Suppressor macrophage (primary cell): ENCODE measurements around the gene CTBP2.

Experiments
- DNase-seq, 4 experiments: peaks; one replicate each; pipeline ENCODE4 v3.0.0-alpha.2; 2020 to 2022

The CTBP2 gene

DNA sequence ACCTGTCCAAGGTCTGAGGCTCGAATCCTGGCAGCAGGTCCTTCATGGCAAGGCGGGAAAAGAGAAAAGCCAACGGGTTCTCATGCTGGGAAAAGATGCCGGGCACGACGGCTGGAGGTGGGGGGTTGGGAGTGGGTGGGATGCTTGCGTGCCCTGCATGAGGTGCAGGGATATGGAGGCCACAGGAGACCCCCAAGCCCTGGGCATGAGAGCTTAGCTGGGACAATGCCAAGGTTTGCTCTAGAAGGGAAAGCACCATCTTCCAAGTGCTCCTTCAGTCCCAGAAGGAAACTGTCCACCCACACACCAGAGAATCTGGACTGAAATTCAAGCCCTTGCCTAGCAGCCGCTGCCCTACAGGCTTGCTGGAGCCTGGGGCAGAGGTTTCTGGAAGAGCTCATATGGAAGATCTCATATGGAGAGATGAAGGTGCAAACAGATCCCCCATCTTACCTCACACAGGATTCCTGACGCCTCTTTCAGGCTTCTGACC, 154.1 kb downstream of the CTBP2 start:
- no peak for DNase-seq

DNA sequence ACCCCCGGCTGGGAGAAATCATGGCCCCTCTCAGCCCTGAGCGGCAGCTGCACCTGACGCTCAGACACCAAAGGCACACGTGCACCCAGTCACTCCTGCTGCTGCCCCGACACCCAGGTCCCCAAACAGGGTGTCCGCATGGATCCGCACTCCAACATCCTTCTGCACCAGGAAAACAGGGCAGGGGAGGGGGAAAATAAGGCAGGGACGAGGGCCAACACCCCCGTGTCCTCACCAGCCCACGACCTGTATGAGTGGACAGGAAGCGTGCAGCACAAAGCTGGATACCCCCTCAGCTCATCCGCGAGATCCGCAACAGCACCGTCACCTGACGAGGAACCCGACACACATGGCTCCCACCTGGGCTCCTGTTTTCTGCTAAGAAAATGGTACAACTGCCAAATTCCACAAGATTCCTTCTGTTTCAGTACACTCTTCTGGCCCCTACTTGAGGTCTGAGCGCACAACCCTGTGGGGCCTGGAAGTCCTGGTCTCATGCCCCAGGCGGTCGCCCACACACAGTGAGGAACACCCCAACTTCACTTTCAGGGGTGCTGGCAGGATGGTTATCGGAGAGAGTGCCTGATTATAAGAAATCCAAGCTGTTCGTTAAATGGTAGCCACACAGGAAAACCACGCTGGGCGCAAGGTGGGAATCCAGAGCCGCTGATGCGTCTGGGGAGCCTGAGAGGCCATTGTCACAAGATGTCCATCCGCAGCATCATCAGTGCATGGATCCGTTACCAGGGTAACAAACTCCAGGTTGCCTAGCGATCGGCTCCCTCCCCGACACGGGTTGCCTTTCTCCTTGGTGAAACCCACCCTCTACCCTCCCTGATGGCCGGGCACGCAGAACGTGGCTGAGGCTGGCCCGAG, 154.8 kb downstream of the CTBP2 start:
- DNase-seq = no peak

DNA sequence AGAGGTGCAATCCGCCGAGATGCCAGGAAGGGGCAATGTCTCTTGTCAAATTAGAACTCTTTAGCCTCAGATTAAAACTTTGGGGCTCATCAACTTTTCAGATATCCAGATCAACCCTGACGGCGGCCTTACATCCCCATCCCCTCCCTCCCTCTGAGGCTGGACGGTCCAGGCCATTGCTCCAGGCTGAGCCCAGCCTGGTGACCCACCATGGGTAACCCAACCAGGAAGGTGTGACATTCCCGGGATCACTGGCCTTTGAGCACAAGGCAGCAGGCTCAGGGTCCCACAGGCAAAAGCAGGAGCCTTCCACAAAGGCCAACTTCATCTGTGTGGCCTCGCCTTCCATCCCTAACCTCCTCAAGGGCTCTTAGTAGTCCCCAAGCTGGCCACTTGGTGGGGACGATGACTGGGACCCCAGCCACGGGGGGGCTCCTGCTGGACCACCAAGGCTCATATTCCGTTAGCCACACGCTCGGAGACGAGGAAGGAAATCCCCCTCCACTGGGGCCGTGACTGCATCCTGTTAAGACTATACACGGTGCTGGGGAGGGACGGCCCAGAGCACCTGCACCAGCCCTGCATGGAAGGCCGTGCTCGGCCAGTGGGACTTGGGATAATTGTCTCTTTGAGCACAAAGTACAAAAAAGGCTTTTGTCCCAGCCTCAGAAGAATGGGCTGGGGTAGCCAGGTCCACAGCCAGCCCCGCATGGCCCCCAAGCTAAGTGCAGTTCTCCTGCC, 155.6 kb downstream of the CTBP2 start:
- no peak for DNase-seq

DNA sequence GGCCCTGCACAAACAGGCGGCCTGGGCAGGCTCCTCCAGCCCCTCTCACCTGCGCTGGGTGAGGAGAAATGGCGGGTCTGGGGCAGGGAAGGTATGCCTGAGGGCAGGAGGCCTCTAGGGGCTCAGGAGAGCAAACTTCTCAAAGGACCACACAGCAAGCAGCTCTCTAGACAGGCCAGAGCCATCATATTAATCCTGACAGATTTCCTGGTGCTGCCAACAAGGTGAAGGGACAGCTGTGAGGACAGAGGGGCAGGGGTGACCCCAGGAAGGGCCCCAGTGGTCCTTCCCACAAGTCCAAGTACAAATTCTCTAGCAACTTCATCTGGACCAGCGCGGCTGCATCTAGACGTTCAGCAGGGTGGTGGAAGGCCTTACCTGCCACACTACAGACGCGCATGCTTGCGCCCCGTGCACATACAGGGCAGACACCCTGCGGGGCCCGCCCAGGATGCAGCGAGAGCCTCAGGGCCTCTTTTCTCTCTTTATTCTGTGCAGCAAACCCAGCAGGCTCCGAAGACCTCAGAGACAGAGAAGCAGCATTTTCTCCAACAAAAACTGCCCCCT, 156.4 kb downstream of the CTBP2 start:
- DNase-seq = no peak

DNA sequence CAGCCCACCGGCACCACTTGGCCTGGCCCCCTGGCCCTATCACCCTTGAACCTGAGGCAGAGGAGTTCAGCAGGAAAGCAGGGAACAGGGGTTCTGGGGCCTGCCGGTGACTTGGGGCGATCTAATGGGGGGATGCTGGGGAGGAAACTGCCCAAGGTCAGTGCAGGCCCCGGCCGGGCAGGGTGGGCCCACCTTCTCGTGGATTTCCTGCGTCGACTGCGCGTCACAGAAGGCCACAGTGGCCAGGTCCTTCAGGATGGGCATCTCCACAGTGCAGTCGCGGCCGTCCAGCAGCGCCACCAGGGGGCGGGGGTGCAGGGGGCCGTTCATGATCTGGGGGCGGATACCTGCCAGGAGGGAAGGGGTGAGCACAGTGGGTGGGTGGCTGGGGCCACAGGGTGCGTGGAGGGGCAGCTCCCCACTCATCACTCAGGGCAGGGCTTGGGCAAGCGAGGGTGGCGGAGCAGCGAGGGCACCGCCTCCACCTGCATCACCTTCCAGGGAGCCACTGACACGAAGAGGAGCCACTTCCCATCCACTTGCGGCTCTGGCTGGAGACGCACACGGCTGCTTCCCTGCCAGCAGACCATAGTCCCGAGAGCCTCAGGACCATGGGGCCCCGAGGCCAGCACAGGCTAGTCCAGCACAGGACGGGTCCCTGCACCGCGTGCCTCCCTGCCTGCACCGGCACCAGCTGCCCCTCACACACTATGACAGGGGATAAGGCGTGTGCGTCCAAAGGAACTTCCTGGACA, 157.0 kb downstream of the CTBP2 start:
- DNase-seq = no peak

DNA sequence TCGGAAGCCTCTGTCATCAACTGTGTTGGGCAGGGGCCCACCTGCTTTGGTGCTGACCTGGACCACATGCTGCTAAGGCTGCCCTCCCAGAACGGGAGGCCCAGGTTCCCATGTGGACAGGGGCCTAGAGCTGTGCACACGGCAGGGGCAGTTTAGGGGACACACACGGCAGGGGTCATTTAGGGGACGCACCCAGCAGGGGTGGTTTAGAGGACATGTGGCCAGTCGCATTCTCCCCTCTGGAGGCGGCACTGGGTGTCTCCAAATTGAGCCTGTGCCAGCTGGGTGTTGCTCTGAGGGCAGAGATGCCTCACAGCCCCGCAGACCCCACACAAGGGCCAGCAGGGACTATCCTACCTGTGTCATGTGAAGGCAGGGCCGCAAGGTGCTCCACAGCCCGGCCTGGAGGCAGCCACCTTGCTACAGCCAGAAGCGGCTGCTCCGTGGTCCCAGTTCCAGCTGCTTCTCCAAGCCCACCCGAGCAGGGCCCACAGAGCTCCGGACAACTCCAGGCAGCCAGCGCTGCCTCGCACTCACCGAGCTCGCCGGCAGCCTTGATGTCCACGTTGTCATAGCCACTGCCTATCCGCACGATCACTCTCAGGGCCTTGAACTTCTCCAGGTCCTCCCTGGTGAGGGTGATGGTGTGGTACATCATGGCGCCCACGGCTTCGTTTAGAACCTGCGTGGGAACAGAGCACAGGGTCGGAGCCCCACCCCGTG, 157.8 kb downstream of the CTBP2 start:
- no peak for DNase-seq

DNA sequence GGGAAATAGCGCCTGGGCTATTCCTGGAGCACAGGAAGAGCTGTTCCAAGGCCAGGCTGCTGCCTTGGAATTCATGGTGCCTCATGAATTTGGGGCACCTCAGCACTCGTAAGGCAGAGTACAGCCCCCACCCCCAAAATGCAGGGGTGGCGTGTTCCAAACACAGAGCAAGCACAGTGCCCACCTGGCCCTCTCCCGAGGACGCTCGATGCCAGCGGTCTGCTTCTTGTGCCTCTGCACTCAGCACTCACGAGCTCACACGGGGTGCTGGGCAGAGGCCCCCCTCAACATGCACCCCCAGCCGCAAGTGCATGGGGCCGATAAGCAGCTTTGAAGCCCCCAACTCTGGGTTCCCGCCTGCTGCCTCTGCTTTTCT, 158.3 kb downstream of the CTBP2 start:
- no peak for DNase-seq

DNA sequence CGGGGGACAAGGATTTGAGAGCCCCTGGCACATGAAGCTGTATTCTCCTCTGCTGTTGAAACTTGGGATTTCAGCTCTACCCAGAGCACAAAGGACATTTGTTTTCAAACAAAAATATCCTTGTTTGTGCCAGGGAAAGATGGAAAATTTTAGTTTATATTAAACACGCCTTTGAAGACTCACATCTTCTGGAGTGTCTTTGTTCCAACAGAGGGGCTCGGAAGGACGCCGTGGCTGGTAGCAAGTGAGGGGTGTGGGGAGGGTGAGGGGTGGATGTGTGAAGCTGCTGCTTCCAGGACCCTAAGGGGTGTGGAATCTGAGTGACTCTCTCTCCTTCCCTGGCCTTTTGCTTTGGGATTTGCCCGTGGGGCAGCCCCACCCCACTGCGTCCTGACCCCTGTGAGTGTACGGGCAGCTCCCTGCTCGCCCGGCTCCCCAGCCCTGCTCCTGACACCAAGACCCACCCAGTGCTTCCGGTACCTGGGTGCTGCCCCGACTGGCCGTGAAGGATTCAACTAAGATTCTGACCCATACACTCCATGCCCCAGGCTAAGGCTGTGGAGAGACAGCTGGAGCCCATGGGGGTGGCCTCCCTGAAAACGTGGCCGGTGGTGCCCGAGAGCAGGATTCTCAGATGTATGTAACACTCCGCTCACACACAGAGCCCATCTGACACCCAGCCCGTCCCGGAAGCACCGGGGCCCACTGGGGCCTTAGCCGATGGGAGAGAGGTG, 158.9 kb downstream of the CTBP2 start:
- DNase-seq = no peak

DNA sequence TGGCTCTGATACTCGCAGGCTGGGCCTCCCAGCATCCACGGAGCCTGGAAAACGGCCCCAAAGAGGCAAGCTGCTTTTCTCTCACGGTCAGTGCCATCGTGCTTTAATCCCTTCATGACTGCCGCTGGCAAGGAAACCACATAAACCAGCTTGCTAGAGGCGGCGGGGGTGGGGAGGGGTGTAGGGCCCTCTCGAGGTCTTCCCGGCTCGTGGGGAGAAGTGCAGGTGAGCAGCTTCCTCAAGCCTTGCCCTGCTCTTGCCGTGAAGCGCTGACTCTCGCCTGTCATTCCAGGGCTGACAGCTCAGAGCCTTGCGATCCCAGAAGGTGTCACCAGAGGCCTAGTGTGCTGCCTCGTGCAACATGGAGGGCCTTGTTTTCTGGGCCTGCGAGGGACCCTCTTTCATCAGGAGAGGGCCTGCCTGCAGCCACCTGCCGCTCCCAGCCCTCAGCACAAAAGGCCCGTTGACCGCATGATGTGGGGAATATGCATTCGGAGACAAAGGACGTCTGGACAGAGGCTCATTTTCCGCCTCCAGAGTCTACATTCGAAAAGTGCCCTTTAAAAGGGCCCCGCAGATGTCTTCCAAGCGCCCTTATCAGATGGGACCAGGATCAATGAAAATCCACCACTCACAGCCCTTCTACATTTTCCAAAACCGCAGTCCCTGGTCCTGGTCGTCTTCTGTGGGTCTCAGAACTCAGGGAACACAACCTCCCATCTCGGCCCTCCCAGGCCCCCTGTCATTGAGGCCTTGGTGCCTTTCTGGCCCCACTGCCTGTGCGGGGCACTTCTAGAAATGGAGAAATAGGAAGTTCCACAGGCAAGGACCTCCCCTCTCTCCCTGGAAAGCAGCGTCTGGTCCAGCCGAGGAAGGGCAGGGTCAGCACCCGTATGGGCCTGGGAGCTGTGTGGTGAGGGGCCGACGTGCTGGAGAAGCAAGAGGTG, 159.7 kb downstream of the CTBP2 start:
- no peak for DNase-seq

DNA sequence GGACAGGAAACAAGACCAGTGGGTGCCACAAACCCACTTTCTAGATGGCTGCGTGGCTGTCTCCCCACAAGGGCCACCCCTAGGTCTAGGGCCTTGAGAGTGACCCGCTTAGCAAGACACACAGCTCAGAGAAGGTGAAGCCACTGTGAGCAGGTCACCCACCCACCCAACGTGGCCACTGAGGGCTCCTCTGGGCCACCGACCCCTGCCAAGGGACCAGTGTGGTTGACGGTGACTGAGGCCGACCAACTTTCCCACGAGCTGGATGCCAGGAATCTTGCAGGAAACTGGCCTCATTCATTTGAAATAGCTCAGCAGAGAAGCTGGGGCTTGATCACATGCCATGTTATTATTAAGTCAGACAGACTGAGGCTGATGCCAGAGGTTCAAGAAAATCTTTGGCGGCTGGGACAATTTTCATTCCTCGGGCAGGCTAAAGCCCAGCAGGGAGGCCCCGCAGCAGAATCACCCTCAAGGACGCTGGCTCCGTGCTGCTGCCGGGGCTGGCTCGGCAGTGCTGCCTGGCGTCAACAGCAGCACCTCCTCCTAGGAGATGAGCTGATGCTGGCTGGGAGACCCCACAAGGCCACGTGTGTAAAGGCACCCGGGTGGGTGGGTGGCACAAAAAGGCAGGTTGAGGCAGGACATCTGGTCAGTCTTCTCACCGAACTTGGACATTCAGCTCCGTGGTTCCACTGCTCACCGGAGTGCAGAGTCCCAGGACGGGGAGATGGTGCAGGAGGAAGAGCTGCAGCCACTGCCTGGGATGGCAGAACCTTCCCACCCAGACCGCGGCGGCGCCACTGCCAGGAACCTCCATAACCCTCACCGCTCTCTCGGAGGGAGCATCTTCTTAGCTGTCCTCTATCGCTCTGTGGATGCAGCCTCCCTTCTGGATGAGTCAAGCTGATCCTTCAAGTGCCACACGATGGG, 160.7 kb downstream of the CTBP2 start:
- DNase-seq = no peak

DNA sequence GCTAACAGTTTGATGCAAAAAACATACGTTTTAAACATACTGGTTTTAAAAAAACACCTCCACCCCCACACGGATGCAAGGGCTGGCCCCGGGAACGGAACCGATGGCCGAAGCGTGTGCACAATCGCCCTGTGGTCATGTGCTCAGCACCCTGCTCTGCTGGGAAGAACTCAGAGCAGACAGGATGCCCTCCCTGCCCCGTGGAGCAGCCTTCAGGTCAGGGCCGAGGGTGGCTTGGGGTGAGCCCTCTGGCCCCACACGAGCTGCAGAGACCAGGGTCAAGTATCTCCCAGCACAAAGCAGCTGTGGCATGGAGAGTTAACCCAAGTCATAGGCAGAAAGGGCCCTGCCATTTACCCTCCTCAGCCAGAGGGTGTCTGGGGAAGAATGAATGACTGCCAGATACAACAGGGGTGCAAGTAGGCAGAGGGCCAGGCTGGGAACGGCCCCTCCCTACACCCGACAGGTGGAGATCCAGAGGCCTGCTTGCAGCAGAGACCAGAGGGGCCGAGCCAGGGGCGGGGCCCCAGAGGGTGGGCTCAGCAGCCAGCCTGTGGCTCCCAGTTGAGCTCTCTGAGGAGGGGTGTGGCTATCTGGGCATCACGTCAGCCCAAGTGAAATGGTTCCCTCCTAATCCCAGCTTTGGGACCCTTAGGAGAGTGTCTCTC, 161.6 kb downstream of the CTBP2 start:
- DNase-seq = no peak

DNA sequence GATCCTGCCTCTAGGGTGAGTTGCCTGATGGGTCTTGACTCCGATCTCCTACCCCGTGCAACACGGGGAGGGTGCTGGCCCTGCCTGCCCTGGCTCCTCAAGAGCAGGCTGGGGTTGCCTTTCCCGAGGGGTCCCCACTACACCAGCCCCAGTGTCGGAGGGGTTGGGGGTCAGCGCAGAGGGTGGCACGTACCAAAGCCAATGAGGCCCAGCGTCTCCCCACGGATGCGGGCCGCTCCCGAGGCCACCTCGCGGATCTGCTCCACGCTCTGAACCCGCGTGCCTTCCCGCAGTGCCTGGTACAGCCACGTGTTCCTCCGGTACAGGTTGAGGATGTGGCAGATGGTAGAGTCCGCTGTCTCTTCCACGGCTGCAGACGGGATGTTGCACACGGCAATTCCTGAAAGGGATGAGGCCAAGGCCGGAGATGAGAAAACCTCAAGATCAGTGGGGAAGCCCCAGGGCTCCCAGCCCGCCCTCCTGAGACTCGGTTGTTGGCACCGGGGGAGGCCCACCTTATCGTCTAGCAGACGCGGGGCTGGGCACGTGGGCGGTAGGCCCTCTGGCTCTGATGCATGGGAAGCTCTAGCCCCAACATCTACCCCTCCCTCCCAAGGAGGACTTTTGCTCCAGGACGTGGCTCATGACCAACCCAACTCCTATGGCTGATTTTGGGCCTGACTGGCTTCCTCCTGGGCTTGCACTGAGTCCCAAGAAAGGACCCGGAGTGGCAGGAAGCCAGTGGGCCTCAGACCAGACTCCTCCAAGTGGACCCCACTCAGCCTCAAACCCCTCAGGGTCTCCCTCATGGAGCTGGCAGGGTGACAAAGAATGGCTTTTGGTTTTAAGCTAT, 162.4 kb downstream of the CTBP2 start:
- DNase-seq = no peak

DNA sequence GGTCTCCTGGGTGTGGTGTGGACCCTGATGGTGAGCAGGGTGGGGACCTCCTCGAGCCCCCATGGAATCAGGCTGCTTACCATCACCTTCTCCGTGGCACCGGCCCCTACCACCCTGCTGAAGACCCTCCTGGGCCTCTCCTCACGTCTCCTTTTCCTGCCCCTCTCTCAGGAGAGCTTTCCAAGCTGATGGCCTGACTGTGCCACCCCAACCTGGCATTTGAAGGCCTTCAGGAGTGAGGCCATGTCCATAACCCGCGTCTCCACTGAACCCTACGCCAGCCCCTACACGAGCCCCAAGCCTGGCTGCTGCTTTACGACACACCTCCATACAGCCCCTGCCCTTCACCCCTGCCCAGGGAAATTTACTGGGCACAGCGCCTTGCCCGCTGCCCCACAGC, 163.1 kb downstream of the CTBP2 start:
- DNase-seq = no peak

DNA sequence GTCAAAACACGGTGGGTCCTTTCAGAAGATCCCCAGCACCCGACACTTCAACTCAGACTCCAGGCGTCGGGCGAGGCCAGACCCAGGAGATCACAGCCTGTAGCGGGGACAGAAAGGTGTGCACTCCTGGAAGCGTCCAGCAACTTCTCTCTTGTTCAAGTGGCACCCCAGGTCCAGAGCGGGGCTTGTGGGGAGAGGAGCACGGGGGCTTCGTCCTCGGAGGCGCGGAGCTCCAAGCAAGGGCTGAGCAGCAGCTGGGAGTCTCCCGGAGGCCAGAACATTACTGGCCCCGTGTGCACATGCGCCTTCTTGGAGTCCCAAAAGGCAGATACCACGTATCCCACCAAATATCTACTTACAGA, 163.5 kb downstream of the CTBP2 start:
- no peak for DNase-seq

DNA sequence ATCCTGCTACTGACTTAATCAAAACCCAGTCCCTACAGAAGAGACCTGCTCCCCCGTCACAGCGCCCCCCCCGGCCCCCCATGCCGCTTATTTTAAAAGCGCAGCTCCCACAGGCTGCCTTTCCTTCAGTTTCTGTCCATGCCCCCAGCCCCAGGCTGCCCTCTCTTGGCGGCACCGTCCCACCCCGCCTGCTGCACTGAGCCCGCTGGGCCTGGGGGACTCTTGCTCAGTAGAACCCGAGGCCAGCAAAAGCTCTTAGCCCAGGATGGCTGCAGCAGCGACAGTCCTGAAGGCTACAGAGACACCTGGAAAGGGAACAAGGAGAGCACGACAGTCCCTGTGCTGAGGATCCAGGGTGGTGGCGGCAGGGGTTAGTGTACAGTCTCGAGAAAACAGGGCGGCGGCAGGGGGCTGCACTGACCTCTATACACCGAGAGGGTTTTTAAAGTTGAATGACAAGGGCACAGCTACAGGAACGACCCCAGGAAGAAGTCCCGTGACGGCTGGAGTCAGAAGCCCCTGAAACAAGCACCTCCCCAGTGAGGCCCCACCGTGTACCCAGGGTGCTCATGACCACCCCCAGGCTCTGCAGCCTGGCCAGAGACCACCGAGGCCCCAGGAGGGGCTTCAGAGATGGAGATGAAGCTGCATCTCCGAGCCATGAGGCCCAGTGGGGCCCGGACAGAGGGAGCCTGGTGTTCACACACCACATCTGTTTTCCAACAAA, 164.1 kb downstream of the CTBP2 start:
- no peak for DNase-seq

DNA sequence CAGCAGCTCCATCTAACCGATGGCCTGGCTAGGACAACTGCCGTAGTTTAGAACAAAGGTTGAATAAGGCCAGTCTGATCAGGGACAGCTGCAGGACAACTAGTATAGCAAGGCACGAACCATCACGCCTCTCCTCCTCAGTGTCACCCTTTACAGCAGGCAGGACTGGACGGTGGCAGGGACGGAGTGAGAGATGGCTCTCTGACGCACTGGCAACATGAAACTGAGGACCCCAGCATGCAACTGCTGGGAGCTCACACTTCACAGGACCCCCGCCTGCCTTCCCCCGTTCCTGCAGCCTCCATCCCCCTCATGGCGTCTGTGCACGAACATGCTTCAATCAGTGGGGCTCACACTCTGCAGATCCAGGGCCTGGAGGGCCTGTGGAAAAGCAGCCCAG, 164.8 kb downstream of the CTBP2 start:
- no peak for DNase-seq
